DND-41 (cell line): ENCODE data around the gene ALOX12B.

ENCODE experiments used
- EZH2 ChIP-seq: IDR thresholded peaks from 3 replicates; pipeline ENCODE4 v1.6.1; 2012; ENCODE audit warnings: borderline replicate concordance, low read depth, mild to moderate bottlenecking, moderate library complexity, low read length, inconsistent platforms; ENCODE audit not compliant: severe bottlenecking
- TF ChIP-seq, protein P1 (sequence below): IDR thresholded peaks from 2 replicates; pipeline ENCODE4 v1.5.1; 2012; ENCODE audit warnings: borderline replicate concordance, low read length, moderate library complexity, mild to moderate bottlenecking; ENCODE audit not compliant: poor library complexity, severe bottlenecking; ENCODE audit errors: extremely low read depth

DNA sequence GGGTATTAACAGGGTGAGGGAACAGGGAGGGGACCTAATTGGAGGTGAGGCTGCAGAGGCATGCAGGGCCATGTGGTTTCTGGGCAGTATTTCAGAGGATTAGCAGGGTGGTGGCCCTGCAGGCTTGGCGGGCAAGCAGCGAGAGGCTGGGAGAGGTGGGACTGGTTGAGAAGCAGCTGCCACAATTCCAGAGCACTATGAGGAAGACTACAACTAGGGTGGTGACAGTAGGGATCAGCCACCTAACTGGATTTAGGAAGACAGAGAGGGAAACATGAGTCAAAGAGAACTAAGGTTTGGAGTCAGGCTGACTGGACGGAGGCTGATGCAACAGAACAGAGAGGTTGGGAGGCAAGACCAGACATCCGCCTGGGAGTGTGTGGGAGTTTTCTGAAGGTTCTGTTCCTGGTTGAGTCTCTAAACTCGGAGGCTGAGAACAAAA is 18.5 kb upstream of the ALOX12B start:
- TF ChIP-seq, protein P1, sequence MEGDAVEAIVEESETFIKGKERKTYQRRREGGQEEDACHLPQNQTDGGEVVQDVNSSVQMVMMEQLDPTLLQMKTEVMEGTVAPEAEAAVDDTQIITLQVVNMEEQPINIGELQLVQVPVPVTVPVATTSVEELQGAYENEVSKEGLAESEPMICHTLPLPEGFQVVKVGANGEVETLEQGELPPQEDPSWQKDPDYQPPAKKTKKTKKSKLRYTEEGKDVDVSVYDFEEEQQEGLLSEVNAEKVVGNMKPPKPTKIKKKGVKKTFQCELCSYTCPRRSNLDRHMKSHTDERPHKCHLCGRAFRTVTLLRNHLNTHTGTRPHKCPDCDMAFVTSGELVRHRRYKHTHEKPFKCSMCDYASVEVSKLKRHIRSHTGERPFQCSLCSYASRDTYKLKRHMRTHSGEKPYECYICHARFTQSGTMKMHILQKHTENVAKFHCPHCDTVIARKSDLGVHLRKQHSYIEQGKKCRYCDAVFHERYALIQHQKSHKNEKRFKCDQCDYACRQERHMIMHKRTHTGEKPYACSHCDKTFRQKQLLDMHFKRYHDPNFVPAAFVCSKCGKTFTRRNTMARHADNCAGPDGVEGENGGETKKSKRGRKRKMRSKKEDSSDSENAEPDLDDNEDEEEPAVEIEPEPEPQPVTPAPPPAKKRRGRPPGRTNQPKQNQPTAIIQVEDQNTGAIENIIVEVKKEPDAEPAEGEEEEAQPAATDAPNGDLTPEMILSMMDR = no peak
- TF ChIP-seq EZH2 = no peak
